B cell (primary cell): Measurements from ENCODE around the gene PACC1.

ENCODE experiments used
- CTCF ChIP-seq: fragments of 200-600 bp; IDR thresholded peaks from one replicate; pipeline ENCODE4 v1.8.0; 2022; ENCODE audit warnings: antibody characterized with exemption, mild to moderate bottlenecking
- EZH2 ChIP-seq: IDR thresholded peaks from 2 replicates; pipeline ENCODE4 v1.6.1; 2012; ENCODE audit warnings: borderline replicate concordance, low read depth, mild to moderate bottlenecking, moderate library complexity, low read length; ENCODE audit not compliant: insufficient read depth, poor library complexity, severe bottlenecking

GRCh38 chr1:212431644-212432043 is 17.0 kb upstream of the PACC1 start:
- TF ChIP-seq EZH2, result no peak
- TF ChIP-seq CTCF, result no peak
